HG03196 (cell line): ENCODE measurements around the gene MYBL2.
"Not testable (repeated sequence)": the region's sequence is repeated elsewhere in the genome, so short reads cannot be mapped to it uniquely, and the experiment has no call there.

Experiments
- ATAC-seq: cut with Tn5 transposase; IDR thresholded peaks from one replicate; pipeline ENCODE4 v1.9.1; 2021; ENCODE audit not compliant: unreplicated experiment

The MYBL2 gene

GRCh38 chr20:43749734-43750294 lies 82.9 kb downstream of the MYBL2 start:
- no peak for ATAC-seq

GRCh38 chr20:43750774-43751166 lies 83.9 kb downstream of the MYBL2 start:
- ATAC-seq: no peak

- ATAC-seq: peak; percentile 72
These were observed 84.5 kb downstream of the MYBL2 start for GRCh38 chr20:43751167-43752050.

DNA sequence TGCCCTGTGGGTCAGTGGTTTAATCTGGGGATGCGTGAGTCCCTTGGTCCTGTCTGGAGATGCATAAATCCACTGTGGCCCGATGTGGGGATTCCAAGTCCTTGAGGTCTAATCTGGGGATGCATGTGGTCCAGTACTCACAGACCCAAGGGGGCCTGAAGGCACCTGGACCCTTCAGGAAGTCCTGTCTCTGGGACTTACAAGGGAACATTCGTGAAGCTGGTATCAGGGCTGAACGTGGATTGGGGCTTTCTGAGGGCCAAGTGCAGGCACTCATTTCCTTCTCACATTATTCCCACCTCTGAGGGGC lies 85.1 kb downstream of the MYBL2 start:
- no peak for ATAC-seq

DNA sequence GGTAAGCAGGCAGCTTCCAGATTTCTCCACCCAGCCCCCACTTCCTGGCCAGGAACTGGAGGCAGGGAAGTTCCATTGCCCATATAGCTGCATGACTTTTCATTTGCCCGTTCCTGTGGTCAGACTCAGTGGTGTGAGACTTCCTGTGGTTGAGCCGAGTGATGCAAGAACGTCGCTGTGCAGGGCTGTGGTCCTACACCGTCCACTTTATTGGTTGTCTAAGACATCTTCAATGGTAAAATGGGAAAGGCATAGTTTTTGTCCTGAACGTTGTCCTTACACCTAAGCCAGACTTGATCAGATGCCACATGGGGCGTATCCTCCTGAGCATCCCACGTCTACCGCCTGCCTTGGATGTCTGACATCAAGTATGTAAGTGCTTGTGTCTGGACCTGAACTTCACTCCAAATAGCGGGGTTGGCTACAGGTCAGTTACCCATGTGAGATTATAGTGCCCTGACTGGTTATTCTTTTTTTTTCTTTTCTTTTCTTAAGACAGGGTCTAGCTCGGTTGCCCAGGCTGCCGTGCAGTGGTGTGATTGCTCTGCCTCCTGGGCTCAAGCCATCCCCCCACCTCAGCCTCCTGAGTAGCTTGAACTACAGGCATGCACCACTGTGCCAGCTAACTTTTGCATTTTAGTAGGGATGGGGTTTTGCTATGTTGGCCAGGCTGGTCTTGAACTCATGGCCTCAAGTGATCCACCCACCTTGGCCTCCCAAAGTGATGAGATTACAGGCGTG lies 85.8 kb downstream of the MYBL2 start:
- ATAC-seq: peak; percentile 53

- ATAC-seq: no peak
These were observed 88.5 kb downstream of the MYBL2 start for GRCh38 chr20:43755390-43755789.

DNA sequence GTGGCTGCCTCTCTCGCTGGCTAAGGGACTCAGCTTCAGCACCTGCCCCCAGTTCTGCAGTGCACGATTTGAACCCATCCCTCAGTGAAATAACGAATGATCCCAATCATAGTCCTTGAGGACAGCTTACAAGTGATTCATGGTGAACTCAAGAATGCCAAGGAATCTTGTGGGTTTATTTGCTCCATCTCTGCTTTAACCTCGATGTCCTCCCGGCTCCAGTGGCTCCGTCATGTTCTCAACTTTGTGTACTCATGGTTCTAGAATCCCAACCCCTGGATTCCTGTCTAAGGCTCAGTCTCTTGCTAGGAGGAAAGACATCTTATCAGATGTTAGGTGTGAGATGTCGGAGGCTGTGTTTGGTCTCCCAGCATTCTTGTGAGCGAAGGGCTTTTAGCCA lies 88.9 kb downstream of the MYBL2 start:
- no peak for ATAC-seq

DNA sequence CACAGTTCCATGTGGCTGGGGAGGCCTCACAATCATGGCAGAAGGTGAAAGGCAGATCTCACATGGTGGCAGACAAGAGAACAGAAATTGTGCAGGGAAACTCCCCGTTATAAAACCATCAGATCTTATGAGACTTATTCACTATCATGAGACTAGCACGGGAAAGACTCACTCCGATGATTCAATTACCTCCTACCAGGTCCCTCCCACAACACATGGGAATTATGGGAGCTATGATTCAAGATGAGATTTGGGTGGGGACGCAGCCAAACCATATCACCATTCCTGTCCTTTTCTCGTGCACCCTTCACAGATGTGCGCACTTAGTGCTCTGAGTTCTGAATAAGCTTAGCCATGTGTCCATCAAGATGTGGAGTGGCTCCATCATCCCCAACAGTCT lies 91.0 kb downstream of the MYBL2 start:
- ATAC-seq: not testable (repeated sequence)

DNA sequence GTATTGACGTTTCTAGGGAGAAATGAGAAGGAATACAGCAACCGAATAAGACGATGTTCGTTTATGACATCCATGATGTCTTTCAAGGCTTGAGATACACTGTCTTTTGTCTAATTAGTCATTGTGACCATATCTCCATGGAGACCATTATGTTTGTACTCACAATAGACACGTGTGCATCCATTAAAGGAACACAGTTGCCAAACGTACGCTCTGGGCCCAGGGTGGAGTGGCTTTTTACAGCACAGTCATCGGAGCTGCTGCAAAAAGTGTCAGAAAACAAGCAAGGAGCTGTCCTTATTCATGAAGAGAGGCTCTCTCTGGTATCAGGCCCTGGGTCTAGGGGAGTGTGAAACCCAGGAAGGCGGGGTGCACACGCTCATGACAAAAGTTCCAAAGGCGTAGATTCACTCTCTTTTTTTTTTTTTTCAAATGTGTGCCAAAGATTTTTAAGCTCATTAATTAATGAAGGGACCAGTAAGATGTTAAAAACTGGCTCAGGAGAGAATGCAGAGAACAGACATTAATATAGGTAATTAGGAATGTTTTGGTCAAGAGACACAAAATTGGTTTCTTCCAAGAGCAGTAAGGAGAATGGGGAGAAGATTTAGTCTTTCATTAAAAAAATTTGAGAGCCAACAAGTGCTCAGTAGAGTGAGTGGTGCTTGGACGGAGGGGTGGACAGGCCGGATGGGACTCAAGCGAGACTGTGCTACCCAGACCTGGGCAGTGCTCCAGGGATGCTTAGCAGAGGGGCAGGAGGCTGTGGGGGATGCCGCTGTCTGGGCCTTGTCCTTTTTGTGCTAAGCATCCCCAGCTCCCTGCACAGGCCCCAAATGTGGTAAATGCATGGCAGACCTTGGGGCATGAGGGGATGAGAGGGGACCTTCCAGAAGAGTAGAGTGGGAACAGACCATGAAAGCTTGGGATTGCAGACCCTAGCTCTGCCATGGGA lies 94.7 kb downstream of the MYBL2 start:
- ATAC-seq: no peak

GRCh38 chr20:43762911-43763310 lies 96.0 kb downstream of the MYBL2 start:
- ATAC-seq: no peak

DNA sequence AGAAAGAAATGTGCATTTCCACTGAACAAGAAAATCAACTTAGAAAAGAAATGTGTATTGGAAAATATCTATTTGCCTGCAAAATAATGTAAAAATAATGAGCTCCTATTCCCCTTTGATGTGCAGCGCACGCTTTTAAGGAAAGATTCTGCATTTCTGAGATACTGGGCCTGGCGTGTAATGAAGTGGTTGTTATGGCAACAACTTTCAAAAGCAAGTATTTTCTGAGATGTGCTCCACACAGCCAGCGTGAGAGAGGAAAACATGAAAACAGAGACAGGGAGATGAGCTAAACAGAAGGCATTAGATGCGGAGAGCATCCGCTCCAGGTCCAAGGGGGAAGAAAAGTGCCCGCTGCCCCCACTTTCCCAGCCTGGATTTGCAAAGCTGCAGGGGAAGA lies 99.0 kb downstream of the MYBL2 start:
- ATAC-seq: no peak
